Rectal smooth muscle tissue (tissue), 1 donor: Measurements from ENCODE around the gene GFPT2.
A peak's percentile ranks its signal among the peaks of the same experiment; 100 is the strongest.

ENCODE experiments used
- H3K27ac ChIP-seq: one replicate; pipeline ENCODE4 v1.7.0; 2013; ENCODE audit warnings: low read depth, low read length, inconsistent platforms
- H3K27me3 ChIP-seq: one replicate; pipeline ENCODE4 v1.7.0; 2013; ENCODE audit warnings: low read length; ENCODE audit not compliant: control insufficient read depth, insufficient read depth
- H3K36me3 ChIP-seq: one replicate; pipeline ENCODE4 v1.7.0; 2013; ENCODE audit warnings: low read length; ENCODE audit not compliant: control insufficient read depth, insufficient read depth
- H3K4me1 ChIP-seq: one replicate; pipeline ENCODE4 v1.7.0; 2013; ENCODE audit warnings: low read length; ENCODE audit not compliant: control insufficient read depth, insufficient read depth
- H3K4me3 ChIP-seq: one replicate; pipeline ENCODE4 v1.7.0; 2013; ENCODE audit warnings: low read length
- H3K9ac ChIP-seq: one replicate; pipeline ENCODE4 v1.7.0; 2013; ENCODE audit warnings: low read length

The GFPT2 gene

DNA sequence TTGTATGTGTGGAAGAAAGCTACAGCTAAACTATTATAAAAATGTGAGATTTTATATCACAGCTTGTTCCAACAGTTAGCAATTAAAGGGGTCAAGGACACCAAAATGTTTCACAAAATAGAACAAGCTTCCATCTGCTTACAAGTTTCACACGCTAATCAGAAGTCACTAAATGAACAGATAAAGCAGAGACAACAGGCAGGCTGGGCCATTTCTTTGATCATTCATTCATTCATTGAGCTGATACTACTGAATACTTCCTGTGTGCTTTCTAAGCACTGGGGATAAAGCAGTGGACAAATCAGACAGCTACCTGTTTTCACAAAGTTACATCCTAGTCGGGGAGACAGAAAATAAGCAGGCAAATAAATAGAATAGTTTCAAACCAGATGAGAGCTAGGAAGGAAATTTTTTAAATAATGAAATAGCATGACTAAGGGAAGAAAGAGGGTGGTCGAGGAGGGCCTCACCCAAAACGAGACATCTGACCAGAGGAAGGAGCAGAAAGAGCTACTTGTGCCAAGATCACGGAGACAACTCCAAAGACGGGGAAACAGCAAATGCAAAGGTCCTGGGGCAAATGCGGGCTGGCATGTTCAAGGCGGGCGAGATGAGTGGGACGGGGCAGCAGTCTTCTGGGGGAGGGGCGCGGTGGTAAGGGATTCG lies 62.4 kb downstream of the GFPT2 start:
- Histone ChIP-seq H3K36me3 (peaks cover 2% of the 10 kb centered on the region), H3K27ac (no peak overlapping the region), H3K9ac (no peak overlapping the region), H3K4me3 (peak overlapping the region; percentile 85), H3K4me1 (no peaks in the 10 kb centered on the region), H3K27me3 (no peaks in the 10 kb centered on the region)

- Histone ChIP-seq H3K4me1 (no peaks in the 10 kb centered on the region), H3K4me3 (no peak overlapping the region), H3K27me3 (no peaks in the 10 kb centered on the region), H3K27ac (no peak overlapping the region), H3K9ac (no peak overlapping the region), H3K36me3 (peaks cover 3% of the 10 kb centered on the region)
Observed at GRCh38 chr5:180289966-180290365, 63.2 kb downstream of the GFPT2 start.

GRCh38 chr5:180289433-180289832 lies 63.7 kb downstream of the GFPT2 start:
- H3K27me3 ChIP-seq: no peaks in the 10 kb centered on the region
- H3K36me3 ChIP-seq: peaks cover 3% of the 10 kb centered on the region
- H3K4me3 ChIP-seq: no peak overlapping the region
- no peak overlapping the region for H3K9ac ChIP-seq
- H3K4me1 ChIP-seq: no peaks in the 10 kb centered on the region
- no peak overlapping the region for H3K27ac ChIP-seq

DNA sequence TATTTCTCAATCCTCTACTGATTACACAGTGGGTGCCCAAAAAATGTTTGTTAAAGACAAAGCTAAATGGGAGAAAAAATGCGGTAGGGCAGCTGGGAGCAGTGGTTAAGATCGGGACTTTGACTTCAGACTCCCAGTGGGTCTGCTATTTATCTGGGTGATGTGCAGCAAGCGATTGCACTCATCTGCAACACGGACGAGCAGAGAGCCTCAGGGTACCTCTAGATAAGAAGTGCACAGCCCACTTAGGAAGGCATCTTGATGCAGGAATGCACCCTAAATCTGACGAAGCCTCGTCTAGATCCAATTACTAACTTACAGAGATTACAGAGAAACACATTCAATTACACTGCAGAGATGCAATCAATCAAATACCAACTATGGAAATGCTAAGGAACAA lies 65.3 kb downstream of the GFPT2 start:
- H3K36me3 ChIP-seq: peaks cover 5% of the 10 kb centered on the region
- no peaks in the 10 kb centered on the region for H3K4me1 ChIP-seq
- no peak overlapping the region for H3K27ac ChIP-seq
- no peak overlapping the region for H3K4me3 ChIP-seq
- no peak overlapping the region for H3K9ac ChIP-seq
- no peaks in the 10 kb centered on the region for H3K27me3 ChIP-seq

DNA sequence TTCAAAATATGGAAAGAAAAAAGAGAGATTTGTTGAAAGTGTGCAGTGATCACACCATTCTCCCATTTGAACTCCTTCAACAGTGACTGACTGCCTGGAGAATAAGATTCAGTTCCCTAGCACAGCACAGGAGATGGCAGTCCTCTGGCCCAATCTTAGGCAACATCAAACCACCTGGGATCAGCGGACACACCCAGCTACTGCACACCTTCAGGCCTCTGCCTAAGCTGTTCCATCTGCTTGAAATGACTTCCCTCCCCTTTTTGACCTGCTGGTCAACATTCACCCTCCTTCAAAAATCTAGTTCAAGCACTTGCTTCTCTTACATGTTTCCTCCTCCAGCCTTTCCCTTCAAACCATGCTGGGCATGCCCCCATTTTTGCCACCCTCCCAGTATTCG lies 65.7 kb downstream of the GFPT2 start:
- Histone ChIP-seq H3K4me1 (no peaks in the 10 kb centered on the region), H3K4me3 (no peak overlapping the region), H3K36me3 (peaks cover 5% of the 10 kb centered on the region), H3K27ac (no peak overlapping the region), H3K9ac (no peak overlapping the region), H3K27me3 (no peaks in the 10 kb centered on the region)

DNA sequence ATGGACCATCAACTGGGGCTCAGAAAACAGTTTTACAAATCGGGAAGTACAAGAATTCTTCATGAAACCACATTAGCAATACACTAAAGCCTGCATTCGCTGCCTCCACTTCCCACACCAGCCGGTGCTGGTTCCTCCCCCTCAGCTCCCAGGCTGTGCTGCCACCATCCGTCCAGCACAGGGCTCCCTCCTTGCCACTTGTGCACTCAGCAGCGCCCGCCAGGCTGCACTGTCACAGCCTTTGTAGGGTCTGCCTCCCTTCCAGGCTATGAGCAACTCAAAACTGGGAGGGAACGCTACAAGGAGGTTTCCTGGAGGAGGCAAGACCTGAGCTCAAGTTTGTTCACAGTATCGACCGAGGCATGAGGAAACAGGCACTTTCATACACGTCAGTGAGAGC lies 69.0 kb downstream of the GFPT2 start:
- no peak overlapping the region for H3K4me3 ChIP-seq
- H3K9ac ChIP-seq: no peak overlapping the region
- H3K36me3 ChIP-seq: peaks cover 12% of the 10 kb centered on the region
- no peaks in the 10 kb centered on the region for H3K4me1 ChIP-seq
- no peak overlapping the region for H3K27ac ChIP-seq
- no peaks in the 10 kb centered on the region for H3K27me3 ChIP-seq

DNA sequence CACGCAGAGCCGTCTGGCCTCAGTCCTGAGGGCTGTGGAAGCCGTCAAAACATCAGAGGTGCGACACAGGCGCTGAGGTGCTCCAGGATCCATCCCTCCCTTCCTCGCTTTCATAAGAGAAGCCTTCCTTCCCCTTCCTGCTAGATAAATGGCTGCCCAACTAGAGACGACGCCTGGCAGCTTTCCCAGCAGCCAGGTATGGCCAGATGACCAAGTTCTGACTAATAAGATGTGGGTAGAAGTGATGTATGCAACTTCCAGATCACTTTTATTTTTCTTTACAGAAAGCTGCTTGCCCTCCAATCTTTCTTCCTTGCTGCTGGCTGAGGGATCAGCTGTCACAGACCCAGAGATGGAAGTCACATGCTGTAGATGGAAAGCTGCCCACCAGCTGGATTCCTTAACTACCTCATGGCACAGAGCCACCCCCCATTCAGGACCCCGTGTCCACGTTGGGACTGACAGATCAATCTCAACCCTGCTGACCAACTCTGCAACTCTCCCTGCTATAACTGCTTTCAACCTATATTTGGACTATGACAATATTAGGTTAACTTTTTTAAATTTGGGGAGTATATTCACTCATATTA lies 70.0 kb downstream of the GFPT2 start:
- no peaks in the 10 kb centered on the region for H3K4me1 ChIP-seq
- no peaks in the 10 kb centered on the region for H3K27me3 ChIP-seq
- H3K27ac ChIP-seq: no peak overlapping the region
- H3K9ac ChIP-seq: no peak overlapping the region
- H3K36me3 ChIP-seq: peaks cover 12% of the 10 kb centered on the region
- no peak overlapping the region for H3K4me3 ChIP-seq

GRCh38 chr5:180282281-180282680 lies 70.9 kb downstream of the GFPT2 start:
- H3K9ac ChIP-seq: no peak overlapping the region
- H3K27ac ChIP-seq: no peak overlapping the region
- H3K4me3 ChIP-seq: no peak overlapping the region
- H3K36me3 ChIP-seq: peaks cover 13% of the 10 kb centered on the region
- H3K27me3 ChIP-seq: no peaks in the 10 kb centered on the region
- no peaks in the 10 kb centered on the region for H3K4me1 ChIP-seq

DNA sequence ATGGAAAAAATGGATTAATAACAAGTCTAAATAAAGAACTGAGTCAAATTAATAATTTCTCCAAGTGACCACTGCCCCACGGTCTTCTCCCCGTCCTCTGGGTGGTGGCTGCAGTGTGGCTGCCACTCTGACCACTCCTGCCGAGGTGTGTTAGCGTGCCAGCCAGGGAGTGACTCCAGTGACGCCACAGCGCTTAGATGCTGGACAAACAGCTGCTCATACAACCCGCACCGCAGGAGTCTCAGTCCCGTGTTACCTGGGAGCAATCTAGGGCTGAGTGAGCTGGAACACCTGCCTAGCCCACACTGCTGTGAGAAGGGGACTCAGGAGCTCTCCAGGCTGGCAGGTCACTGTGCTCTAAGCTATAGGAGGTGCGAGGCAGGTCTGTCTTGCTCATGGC lies 71.4 kb downstream of the GFPT2 start:
- no peak overlapping the region for H3K27ac ChIP-seq
- H3K27me3 ChIP-seq: no peaks in the 10 kb centered on the region
- H3K4me3 ChIP-seq: no peak overlapping the region
- no peaks in the 10 kb centered on the region for H3K4me1 ChIP-seq
- H3K36me3 ChIP-seq: peaks cover 16% of the 10 kb centered on the region
- no peak overlapping the region for H3K9ac ChIP-seq

DNA sequence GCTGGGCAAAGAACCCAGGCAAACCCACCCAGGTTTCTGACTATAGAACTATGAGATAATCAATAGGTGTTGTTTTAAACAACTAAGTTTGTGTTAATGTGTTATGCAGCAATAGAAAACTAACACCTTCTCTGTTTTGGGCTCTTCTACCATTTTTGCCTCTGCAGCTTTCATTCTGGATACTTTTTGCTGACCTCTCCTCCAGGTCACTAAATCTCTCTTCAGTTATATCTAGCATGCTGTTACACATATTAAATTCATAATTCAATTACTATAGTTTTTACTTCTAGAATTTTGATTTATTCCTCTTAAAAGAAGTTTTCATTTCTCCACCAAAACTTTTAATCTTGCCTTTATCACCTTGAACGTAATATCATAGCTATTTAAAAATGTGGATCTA lies 78.4 kb downstream of the GFPT2 start:
- no peaks in the 10 kb centered on the region for H3K27me3 ChIP-seq
- H3K4me1 ChIP-seq: no peaks in the 10 kb centered on the region
- H3K4me3 ChIP-seq: no peak overlapping the region
- peaks cover 18% of the 10 kb centered on the region for H3K36me3 ChIP-seq
- no peak overlapping the region for H3K9ac ChIP-seq
- no peak overlapping the region for H3K27ac ChIP-seq

DNA sequence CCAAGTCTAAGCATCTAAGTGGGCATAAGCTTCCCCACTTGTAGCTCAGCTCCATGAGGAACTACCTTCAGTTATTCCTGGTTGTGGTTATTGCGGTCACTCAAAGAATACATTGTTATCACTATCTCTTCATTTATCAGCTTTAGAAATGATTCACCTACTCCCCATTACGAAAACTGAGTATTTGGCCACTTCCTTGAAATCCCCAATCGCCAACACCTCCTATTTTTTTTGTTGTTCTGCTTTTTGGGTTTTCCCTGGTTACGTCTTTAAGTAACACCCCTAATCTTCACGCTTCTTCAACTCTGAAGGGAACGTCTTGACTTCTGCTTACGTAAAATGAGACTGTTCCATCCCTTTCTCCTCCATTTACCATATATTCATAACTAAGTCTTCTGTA lies 81.9 kb downstream of the GFPT2 start:
- H3K9ac ChIP-seq: no peak overlapping the region
- H3K27ac ChIP-seq: no peak overlapping the region
- no peaks in the 10 kb centered on the region for H3K4me1 ChIP-seq
- H3K27me3 ChIP-seq: no peaks in the 10 kb centered on the region
- no peak overlapping the region for H3K4me3 ChIP-seq
- H3K36me3 ChIP-seq: peaks cover 15% of the 10 kb centered on the region

- no peak overlapping the region for H3K9ac ChIP-seq
- no peak overlapping the region for H3K27ac ChIP-seq
- H3K27me3 ChIP-seq: no peaks in the 10 kb centered on the region
- no peaks in the 10 kb centered on the region for H3K4me1 ChIP-seq
- H3K4me3 ChIP-seq: no peak overlapping the region
- H3K36me3 ChIP-seq: peaks cover 56% of the 10 kb centered on the region
Observed at GRCh38 chr5:180259260-180259611, 93.9 kb downstream of the GFPT2 start.
